Central memory CD4-positive, alpha-beta T cell (primary cell): ENCODE results near the gene RNF144A.

ENCODE experiments used
- DNase-seq: peaks from one replicate; pipeline ENCODE4 v3.0.0; 2022

RNF144A gene

GRCh38 chr2:7048762-7049294 lies 131.6 kb downstream of the RNF144A start:
- DNase-seq, result no peak

- no peak for DNase-seq
These were observed 135.2 kb downstream of the RNF144A start for GRCh38 chr2:7052404-7052803.

- no peak for DNase-seq
These were observed 136.5 kb downstream of the RNF144A start for GRCh38 chr2:7053650-7054265.

GRCh38 chr2:7057865-7058400 lies 140.7 kb downstream of the RNF144A start:
- DNase-seq, result peak; percentile 43

GRCh38 chr2:7060156-7060555 lies 142.9 kb downstream of the RNF144A start:
- DNase-seq, result no peak

GRCh38 chr2:7060631-7061449 lies 143.6 kb downstream of the RNF144A start:
- no peak for DNase-seq

- no peak for DNase-seq
These were observed 144.2 kb downstream of the RNF144A start for GRCh38 chr2:7061450-7061789.

GRCh38 chr2:7061921-7062320 lies 144.7 kb downstream of the RNF144A start:
- DNase-seq, result no peak

- DNase-seq, result no peak
These were observed 146.6 kb downstream of the RNF144A start for GRCh38 chr2:7063789-7064188.

- DNase-seq, result no peak
These were observed 151.2 kb downstream of the RNF144A start for GRCh38 chr2:7068457-7068856.

- no peak for DNase-seq
These were observed 153.3 kb downstream of the RNF144A start for GRCh38 chr2:7070483-7070882.

GRCh38 chr2:7071154-7071553 lies 153.9 kb downstream of the RNF144A start:
- DNase-seq, result no peak

GRCh38 chr2:7071916-7072556 lies 154.8 kb downstream of the RNF144A start:
- no peak for DNase-seq

GRCh38 chr2:7073901-7074300 lies 156.7 kb downstream of the RNF144A start:
- DNase-seq, result no peak

GRCh38 chr2:7075834-7076233 lies 158.6 kb downstream of the RNF144A start:
- no peak for DNase-seq

- no peak for DNase-seq
These were observed 160.6 kb downstream of the RNF144A start for GRCh38 chr2:7077660-7078267.

- no peak for DNase-seq
These were observed 166.6 kb downstream of the RNF144A start for GRCh38 chr2:7083580-7084509.

- no peak for DNase-seq
These were observed 167.4 kb downstream of the RNF144A start for GRCh38 chr2:7084601-7085000.

- DNase-seq, result no peak
These were observed 172.1 kb downstream of the RNF144A start for GRCh38 chr2:7089284-7089683.

- DNase-seq, result no peak
These were observed 172.8 kb downstream of the RNF144A start for GRCh38 chr2:7089898-7090510.

- DNase-seq, result no peak
These were observed 176.2 kb downstream of the RNF144A start for GRCh38 chr2:7093376-7093775.
